Muscle layer of colon (tissue), 2 donors: ENCODE data around the gene MAP7D2.

Experiments
- H3K27ac ChIP-seq: one replicate; pipeline ENCODE4 v1.7.0; 2013; ENCODE audit warnings: low read depth, mild to moderate bottlenecking, low read length, moderate library complexity
- H3K27me3 ChIP-seq, 2 donors: one replicate each; pipeline ENCODE4 v1.7.0; 2013; ENCODE audit warnings: low read length in 2 of 2, mild to moderate bottlenecking in 2 of 2; ENCODE audit not compliant: insufficient read depth in 2 of 2, control insufficient read depth in 1 of 2
- H3K36me3 ChIP-seq: one replicate; pipeline ENCODE4 v1.7.0; 2013; ENCODE audit warnings: mild to moderate bottlenecking, low read length; ENCODE audit not compliant: insufficient read depth
- H3K4me1 ChIP-seq: one replicate; pipeline ENCODE4 v1.7.0; 2013; ENCODE audit warnings: mild to moderate bottlenecking, low read length; ENCODE audit not compliant: insufficient read depth
- H3K4me3 ChIP-seq, 2 donors: one replicate each; pipeline ENCODE4 v1.7.0; 2013; ENCODE audit warnings: low read length in 2 of 2, low read depth in 1 of 2, mild to moderate bottlenecking in 1 of 2, moderate library complexity in 1 of 2
- H3K9ac ChIP-seq: one replicate; pipeline ENCODE4 v1.7.0; 2013; ENCODE audit warnings: low read length
- H3K9me3 ChIP-seq: one replicate; pipeline ENCODE4 v1.7.0; 2013; ENCODE audit warnings: mild to moderate bottlenecking, low read length
- donor health status: abdominal sarcoma.
- donor health status: Adenocarcinoma of cecum.

Gene MAP7D2

GRCh38 chrX:20001588-20001987 lies 115.1 kb downstream of the MAP7D2 start:
- H3K4me1 ChIP-seq = no peaks in the 10 kb centered on the region
- H3K27me3 ChIP-seq = peaks cover 0 to 3% of the 10 kb centered on the region in 2 donors
- no peaks in the 10 kb centered on the region for H3K9me3 ChIP-seq
- no peak overlapping the region for H3K9ac ChIP-seq
- H3K27ac ChIP-seq = no peak overlapping the region
- no peaks in the 10 kb centered on the region for H3K36me3 ChIP-seq
- H3K4me3 ChIP-seq = no peak overlapping the region

- no peak overlapping the region for H3K27ac ChIP-seq
- no peaks in the 10 kb centered on the region for H3K9me3 ChIP-seq
- no peaks in the 10 kb centered on the region for H3K36me3 ChIP-seq
- peak overlapping the region in 1 of 2 donors; percentile 60 for H3K4me3 ChIP-seq
- no peaks in the 10 kb centered on the region for H3K4me1 ChIP-seq
- no peaks in the 10 kb centered on the region for H3K27me3 ChIP-seq
- no peak overlapping the region for H3K9ac ChIP-seq
Observed at GRCh38 chrX:19991350-19991718, 125.4 kb downstream of the MAP7D2 start.

GRCh38 chrX:19990556-19991349 lies 126.0 kb downstream of the MAP7D2 start, which contains the start of gene BCLAF3:
BCLAF3 (minus strand) TSS chrX:19991061; CDS start chrX:19970264, 20,797 bp downstream.
- Histone ChIP-seq H3K4me1 (no peaks in the 10 kb centered on the region), H3K27me3 (no peaks in the 10 kb centered on the region), H3K9me3 (no peaks in the 10 kb centered on the region), H3K27ac (peak within 1 kb of the TSS; percentile 34), H3K4me3 (peak within 1 kb of the TSS; percentile 42 to 60), H3K36me3 (no peaks in the 10 kb centered on the region), H3K9ac (no peak within 1 kb of the TSS)

GRCh38 chrX:19990151-19990555 lies 126.6 kb downstream of the MAP7D2 start:
- no peaks in the 10 kb centered on the region for H3K4me1 ChIP-seq
- no peaks in the 10 kb centered on the region for H3K27me3 ChIP-seq
- H3K9ac ChIP-seq = no peak overlapping the region
- H3K27ac ChIP-seq = peak overlapping the region; percentile 34
- H3K9me3 ChIP-seq = no peaks in the 10 kb centered on the region
- H3K4me3 ChIP-seq = peak overlapping the region; percentile 42 to 46
- H3K36me3 ChIP-seq = no peaks in the 10 kb centered on the region

- no peaks in the 10 kb centered on the region for H3K27me3 ChIP-seq
- no peaks in the 10 kb centered on the region for H3K9me3 ChIP-seq
- no peak overlapping the region for H3K27ac ChIP-seq
- H3K9ac ChIP-seq = no peak overlapping the region
- H3K36me3 ChIP-seq = no peaks in the 10 kb centered on the region
- no peak overlapping the region for H3K4me3 ChIP-seq
- H3K4me1 ChIP-seq = no peaks in the 10 kb centered on the region
Observed at GRCh38 chrX:19987856-19988255, 128.9 kb downstream of the MAP7D2 start.

- Histone ChIP-seq H3K4me3 (no peak overlapping the region), H3K27me3 (no peaks in the 10 kb centered on the region), H3K36me3 (no peaks in the 10 kb centered on the region), H3K9me3 (no peaks in the 10 kb centered on the region), H3K4me1 (no peaks in the 10 kb centered on the region), H3K27ac (no peak overlapping the region), H3K9ac (no peak overlapping the region)
Observed at GRCh38 chrX:19986531-19986930, 130.2 kb downstream of the MAP7D2 start.

GRCh38 chrX:19981947-19982346 lies 134.8 kb downstream of the MAP7D2 start:
- Histone ChIP-seq H3K27ac (no peak overlapping the region), H3K4me1 (no peaks in the 10 kb centered on the region), H3K9ac (no peak overlapping the region), H3K36me3 (no peaks in the 10 kb centered on the region), H3K9me3 (peaks cover 6% of the 10 kb centered on the region), H3K27me3 (no peaks in the 10 kb centered on the region), H3K4me3 (no peak overlapping the region)

- H3K9ac ChIP-seq = no peak overlapping the region
- no peaks in the 10 kb centered on the region for H3K4me1 ChIP-seq
- H3K4me3 ChIP-seq = no peak overlapping the region
- no peak overlapping the region for H3K27ac ChIP-seq
- no peaks in the 10 kb centered on the region for H3K27me3 ChIP-seq
- H3K36me3 ChIP-seq = no peaks in the 10 kb centered on the region
- peaks cover 6% of the 10 kb centered on the region for H3K9me3 ChIP-seq
Observed at GRCh38 chrX:19975845-19976244, 140.9 kb downstream of the MAP7D2 start.

GRCh38 chrX:19972984-19973383 lies 143.7 kb downstream of the MAP7D2 start:
- Histone ChIP-seq H3K36me3 (no peaks in the 10 kb centered on the region), H3K4me3 (no peak overlapping the region), H3K27me3 (no peaks in the 10 kb centered on the region), H3K9ac (no peak overlapping the region), H3K27ac (no peak overlapping the region), H3K9me3 (peaks cover 6% of the 10 kb centered on the region), H3K4me1 (no peaks in the 10 kb centered on the region)

GRCh38 chrX:19968276-19968675 lies 148.4 kb downstream of the MAP7D2 start:
- Histone ChIP-seq H3K4me3 (no peak overlapping the region), H3K27me3 (no peaks in the 10 kb centered on the region), H3K4me1 (no peaks in the 10 kb centered on the region), H3K27ac (no peak overlapping the region), H3K36me3 (peaks cover 10% of the 10 kb centered on the region), H3K9ac (no peak overlapping the region), H3K9me3 (no peaks in the 10 kb centered on the region)

GRCh38 chrX:19966056-19966455 lies 150.7 kb downstream of the MAP7D2 start:
- Histone ChIP-seq H3K36me3 (peaks cover 10% of the 10 kb centered on the region), H3K9me3 (no peaks in the 10 kb centered on the region), H3K9ac (no peak overlapping the region), H3K27ac (no peak overlapping the region), H3K27me3 (no peaks in the 10 kb centered on the region), H3K4me3 (no peak overlapping the region), H3K4me1 (no peaks in the 10 kb centered on the region)
